ENCODE results near the gene UBR2.
A peak's percentile ranks its signal among the peaks of the same experiment; 100 is the strongest.
"Not testable (repeated sequence)": the region's sequence is repeated elsewhere in the genome, so short reads cannot be mapped to it uniquely, and the experiment has no call there.

Gene UBR2

GRCh38 chr6:42618686-42619085, 54.9 kb downstream of the UBR2 start:
- no peak for DNase-seq (ENCODE audit: low read depth)

GRCh38 chr6:42619963-42620362, 56.1 kb downstream of the UBR2 start:
- DNase-seq (ENCODE audit: low read depth): no peak

DNA sequence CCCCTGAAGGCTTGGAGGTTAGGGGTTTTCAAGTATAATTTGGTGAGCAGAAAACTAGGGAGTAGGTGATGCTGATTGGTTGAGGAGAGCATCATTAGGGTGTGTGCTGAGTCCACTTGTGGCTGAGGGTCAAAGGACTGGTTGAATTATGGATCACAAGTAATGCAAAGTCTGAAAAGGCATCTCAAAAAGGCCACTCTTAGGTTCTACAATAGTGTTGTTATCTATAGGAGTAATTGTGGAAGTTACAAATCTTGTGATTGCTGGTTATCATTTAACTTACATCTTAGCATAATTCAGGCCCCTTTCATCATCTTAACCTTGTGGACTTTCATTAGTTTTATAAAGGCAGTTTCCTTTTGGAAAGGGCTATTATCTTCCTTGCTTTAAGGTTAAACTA, 60.8 kb downstream of the UBR2 start:
- no peak for DNase-seq (ENCODE audit: low read depth)

DNA sequence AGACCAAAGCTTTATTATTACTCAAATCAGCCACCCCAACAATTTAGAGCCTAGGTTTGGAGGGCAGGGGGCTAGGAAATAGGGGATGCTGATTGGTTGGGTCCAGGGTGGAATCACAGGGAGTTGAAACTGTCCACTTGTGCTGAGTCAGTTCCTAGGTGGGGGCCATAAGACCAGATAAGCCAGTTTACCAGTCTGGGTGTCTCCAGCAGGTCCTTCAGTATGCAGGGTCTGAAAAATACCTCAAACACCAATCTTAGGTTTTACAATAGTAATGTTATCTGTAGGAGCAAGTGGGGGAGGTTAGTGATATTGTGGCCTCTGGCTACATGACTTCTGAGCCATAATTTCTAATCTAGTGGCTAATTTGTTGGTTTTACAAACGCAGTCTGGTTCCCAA, 63.2 kb downstream of the UBR2 start:
- no peak for DNase-seq (ENCODE audit: low read depth)

DNA sequence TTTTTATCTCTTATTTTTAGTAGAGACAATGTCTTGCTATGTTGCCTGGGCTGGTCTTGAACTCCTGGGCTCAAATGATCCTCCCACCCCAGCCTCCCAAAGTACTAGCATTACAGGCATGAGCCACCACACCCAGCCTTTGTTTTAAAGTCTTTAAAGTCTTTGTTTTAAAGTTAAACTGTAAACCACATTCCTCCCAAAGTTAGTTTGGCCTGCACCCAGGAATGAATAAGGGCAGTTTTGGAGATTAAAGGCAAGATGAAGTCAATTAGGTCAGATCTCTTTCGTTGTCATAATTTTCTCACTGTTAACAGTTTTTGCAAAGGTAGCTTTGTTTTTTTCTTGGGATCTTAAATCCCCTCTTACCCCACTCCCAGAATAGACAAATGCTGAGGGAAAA, 63.8 kb downstream of the UBR2 start:
- no peak for DNase-seq (ENCODE audit: low read depth)

DNA sequence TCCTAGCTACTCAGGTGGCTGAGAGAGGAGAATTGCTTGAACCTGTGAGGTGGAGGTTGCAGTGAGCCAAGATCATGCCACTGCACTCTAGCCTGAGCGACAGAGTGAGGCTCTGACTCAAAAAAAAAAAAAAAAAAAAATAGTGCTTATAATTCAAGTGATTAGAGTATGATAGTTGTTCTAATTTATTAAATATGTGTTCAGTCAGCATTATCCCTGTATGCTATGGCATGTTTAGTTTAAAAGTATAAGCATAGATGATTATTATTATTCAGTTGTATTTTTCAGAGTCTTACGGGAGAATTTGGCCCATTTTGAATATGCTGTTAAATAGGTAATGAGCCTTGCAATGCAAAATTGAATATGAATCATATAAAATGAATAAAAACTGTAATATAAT, 64.8 kb downstream of the UBR2 start:
- DNase-seq (ENCODE audit: low read depth): no peak

DNA sequence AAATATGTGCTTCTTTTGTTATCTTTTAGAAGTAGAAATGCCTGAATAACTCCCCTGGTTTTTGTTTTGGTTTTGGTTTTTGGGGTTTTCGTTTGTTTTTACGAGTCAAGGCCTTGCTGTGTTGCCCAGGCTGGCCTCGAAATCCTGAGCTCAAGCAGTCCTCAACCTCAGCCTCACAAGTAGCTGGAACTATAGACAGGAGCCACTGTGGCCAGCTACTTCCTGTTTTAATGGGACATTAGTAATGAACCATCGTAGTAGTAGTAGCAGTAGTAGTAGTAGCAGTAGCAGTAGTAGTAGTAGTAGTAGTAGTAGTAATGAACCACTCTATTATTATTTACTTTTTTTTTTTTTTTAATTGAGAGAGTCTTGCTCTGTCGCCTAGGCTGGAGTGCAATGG, 66.0 kb downstream of the UBR2 start:
- no peak for DNase-seq (ENCODE audit: low read depth)

DNA sequence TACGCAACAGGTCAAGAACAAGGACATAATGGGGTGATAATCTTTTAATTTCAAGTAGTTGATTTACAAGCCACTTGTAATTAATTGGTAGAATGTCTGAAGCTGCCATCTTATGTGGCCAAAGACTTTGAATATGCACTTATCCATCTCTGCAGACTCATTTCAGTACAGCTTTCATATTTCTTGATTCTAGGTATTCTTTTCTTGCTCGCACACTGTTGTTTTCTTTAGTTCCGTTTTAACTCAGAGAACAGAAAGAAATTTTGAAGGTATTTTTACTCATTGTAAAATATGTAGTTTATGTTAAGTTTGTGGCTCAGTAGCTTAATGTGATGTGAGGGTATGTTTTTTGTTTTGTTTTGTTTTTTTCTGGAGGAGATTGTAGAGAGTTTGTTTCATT, 73.9 kb downstream of the UBR2 start:
- DNase-seq (ENCODE audit: low read depth): no peak

DNA sequence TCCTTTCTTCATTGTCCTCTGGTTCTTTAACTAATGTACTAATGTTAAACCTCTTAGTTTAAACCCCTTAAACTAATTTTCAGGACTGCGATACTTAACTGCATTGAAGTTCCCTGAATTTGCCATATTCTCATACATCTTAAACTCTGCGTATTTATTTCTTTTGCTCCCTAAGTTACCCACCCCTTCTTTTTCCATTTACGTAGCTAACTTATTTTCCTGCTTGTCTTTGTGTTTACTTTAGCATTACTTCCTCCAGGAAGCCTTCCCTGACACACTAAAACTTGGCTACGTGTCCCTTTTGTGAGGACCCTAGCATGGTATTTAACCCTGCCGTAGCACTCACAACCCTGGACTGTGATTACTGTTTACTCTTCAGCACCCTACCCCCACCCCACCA, 79.0 kb downstream of the UBR2 start:
- DNase-seq (ENCODE audit: low read depth): no peak

DNA sequence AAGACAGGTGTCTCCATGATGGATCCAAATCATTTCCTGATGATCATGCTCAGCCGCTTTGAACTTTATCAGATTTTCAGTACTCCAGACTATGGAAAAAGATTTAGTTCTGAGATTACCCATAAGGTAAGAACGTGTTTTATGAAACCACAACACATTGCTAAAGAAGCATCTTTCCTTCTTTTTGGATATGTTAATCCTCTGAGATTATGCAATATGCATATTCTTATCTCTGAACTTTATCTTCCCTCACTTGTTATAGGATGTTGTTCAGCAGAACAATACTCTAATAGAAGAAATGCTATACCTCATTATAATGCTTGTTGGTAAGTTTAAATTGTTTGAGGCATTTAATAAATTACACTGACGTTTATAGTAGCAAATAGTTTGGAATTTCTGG, 80.4 kb downstream of the UBR2 start:
- DNase-seq (ENCODE audit: low read depth): no peak

DNA sequence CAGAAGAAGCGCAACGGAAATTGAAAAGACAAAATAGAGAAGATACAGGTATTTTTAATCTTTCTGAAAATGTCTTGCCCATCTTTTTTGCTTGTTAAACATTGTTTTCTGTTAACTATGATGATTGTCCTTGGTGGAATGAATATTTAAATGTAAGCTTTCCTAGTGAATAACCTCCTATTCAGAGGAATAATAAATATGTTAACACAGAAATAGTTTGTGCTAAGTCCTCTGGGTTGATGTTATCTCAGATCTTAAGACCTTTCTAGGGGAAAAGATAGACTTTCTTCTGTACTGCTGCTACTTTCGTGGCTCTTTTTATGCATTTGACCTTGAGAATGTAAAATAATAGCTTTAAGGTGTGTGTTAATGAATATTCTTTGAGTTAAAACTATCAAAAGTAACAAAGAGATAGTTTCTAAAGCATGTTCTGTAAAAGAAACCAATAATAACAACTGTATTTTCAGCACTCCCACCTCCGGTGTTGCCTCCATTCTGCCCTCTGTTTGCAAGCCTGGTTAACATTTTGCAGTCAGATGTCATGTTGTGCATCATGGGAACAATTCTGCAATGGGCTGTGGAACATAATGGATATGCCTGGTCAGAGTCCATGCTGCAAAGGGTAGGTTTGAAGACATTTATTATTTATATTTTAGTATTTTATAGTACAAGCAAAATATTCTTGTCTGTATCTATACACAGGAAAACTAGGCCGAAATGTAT, 88.4 kb downstream of the UBR2 start:
- no peak for DNase-seq (ENCODE audit: low read depth)

DNA sequence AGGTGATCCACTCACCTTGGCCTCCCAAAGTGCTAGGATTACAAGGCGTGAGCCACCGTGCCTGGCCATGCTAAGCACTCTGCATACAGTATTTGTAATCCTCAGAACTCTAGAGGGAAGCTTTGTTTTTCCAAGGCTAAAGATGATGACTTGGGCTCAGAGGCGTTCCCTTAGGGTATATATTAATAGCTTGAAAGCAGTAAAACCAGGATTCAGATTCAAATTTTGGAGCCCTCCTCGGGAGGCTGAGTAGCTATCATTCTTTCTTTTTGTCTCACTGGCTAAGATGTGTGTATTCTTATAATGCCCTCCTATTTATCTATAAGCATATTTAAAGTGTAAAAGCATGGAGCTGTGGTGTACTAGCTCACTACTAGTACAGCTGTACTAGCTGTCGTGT, 90.0 kb downstream of the UBR2 start:
- no peak for DNase-seq (ENCODE audit: low read depth)

DNA sequence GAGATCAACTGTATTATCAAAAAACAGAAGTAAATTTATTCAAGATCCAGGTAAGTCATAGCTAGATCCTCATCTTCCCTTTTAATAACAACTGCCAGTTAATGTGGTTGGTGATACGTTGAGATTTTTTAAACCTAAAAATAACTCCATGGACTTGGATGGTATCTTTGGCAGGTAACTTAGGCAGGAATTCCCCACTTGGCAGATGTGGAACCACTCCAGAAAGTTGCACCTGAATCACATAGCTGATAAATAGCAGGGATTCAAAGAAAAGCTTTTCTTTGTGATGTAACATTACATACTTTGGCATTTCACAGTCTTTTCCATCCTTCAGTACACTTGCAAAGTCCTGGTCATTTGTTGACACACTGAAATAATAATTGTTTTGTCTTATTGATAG, 96.0 kb downstream of the UBR2 start:
- DNase-seq (ENCODE audit: low read depth): no peak

- peak; percentile 45 for DNase-seq (ENCODE audit: low read depth)
Observed at GRCh38 chr6:42661540-42662153, 97.8 kb downstream of the UBR2 start.

DNA sequence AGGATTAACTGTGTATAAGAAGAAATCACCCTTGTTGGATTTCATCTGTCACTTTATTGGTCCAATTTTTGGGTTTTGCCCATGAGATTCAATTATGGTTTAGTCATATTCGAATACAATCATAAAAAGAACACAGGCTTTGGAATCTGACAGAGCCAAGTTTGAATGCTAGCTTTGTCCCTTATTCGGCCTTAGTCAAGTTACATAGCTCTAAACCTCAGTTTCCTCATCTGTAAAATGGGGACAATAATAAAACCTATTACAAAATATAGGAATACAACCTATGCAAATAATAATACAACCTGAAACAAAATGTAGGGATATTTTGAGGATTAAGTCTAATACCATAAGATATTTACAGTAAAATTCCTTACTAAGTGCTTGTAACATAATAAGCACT, 100.9 kb downstream of the UBR2 start:
- DNase-seq (ENCODE audit: low read depth): no peak

- not testable (repeated sequence) for DNase-seq (ENCODE audit: low read depth)
Observed at GRCh38 chr6:42674368-42674767, 110.5 kb downstream of the UBR2 start.

GRCh38 chr6:42674780-42675179, 111.0 kb downstream of the UBR2 start:
- DNase-seq (ENCODE audit: low read depth): no peak

DNA sequence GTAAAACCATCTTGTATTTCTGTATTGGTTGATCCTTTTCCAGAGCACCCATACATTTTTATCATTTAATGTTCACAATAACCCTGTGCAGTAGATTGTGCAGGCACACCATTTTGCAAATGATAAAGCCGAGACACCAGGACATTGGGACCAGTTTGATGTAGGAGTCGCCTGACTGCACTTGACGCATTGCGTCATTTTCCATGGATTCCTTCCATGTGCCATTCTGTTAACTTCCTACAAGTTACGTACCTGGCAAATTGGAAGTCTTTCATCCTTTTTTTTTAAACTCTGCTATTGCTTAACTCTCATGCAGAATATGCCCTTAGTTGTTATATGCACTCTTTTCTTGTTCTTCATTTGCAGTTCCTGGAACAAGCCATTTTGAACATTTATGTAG, 115.5 kb downstream of the UBR2 start:
- no peak for DNase-seq (ENCODE audit: low read depth)

GRCh38 chr6:42688281-42688680, 124.5 kb downstream of the UBR2 start:
- no peak for DNase-seq (ENCODE audit: low read depth)

DNA sequence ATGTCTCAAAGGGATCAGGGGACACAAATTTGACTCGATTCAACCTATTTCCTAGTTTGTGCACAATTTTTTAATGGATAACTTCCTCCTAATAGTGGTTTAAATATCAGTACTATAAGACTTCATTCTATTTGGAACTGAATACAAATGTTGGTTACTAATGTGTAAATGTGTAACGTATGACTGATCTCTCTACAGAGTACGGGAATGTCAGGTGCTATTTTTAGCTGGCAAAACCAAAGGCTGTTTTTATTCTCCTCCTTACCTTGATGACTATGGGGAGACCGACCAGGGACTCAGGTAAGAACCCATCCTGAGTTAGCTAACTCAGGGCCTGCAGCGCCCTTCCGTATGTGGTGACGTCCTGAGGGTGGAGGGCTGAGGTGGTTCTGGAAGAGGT, 125.5 kb downstream of the UBR2 start:
- no peak for DNase-seq (ENCODE audit: low read depth)

- no peak for DNase-seq (ENCODE audit: low read depth)
Observed at GRCh38 chr6:42690151-42690702, 126.4 kb downstream of the UBR2 start.

DNA sequence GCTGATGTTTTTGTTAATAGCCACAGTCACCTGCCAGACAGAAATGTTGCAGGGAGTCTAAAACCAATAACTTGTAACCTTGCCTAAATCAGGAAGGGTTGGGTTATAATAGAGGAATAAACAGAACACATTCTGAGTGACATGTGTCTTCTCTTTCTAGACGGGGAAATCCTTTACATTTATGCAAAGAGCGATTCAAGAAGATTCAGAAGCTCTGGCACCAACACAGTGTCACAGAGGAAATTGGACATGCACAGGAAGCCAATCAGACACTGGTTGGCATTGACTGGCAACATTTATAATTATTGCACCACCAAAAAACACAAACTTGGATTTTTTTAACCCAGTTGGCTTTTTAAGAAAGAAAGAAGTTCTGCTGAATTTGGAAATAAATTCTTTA, 127.0 kb downstream of the UBR2 start:
- DNase-seq (ENCODE audit: low read depth): no peak

GRCh38 chr6:42692137-42692911, 128.5 kb downstream of the UBR2 start:
- DNase-seq (ENCODE audit: low read depth): no peak

Data from HS-27A (cell line).